Caki2 (cell line): ENCODE measurements around the gene MAPK11. TPM values are rescaled to one million over a fixed set of nuclear protein-coding genes. Genes with fewer than 3 reads are reported as not detected.

Experiments
- DNase-seq: peaks from one replicate; pipeline ENCODE4 v3.0.0-alpha.2; 2015; ENCODE audit warnings: low read depth
- in situ Hi-C: cut with HindIII; loops from 2 replicates; pipeline ENCODE4 v1.10.0; 2016; ENCODE audit warnings: low sequenced_read_pairs, low pct_unique_long_range_greater_than_20kb, mixed read lengths
- total RNA-seq: library from RNA; depleted of rRNA; stranded (reverse); fragments of >200 nt; shearing (Covaris generic); gene quantifications from 2 replicates; pipeline ENCODE4 v1.2.3, GENCODE V29; 2014; ENCODE audit warnings: low replicate concordance

MAPK11 gene
- total RNA-seq, 1 experiment from 2014 or later, result 48.8 TPM

- in situ Hi-C loops, result no loop called here
- DNase-seq, result peak; percentile 74
Observed at GRCh38 chr22:50270666-50271394, 650 bp upstream of the MAPK11 start.

DNA sequence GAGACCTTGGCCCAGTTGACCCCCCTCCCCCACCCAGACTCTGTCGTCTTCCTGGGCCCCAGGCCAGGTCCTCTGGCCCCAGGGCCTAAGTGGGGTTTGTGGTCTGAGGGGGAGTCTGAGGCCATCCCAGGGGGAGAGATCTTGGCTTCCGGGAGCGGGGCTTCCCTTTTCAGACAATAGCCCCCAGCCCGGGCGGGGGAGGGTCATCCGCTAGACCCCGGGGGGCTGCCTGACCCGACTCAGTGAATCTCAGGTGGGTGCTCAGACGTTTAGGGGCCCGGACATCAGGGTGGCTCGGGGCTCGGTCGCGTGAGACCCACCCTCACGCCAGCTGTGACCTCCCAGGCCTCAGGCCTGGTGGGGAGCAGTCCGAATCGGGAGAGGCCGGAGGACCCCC lies 609 bp downstream of the MAPK11 start:
- no peak for DNase-seq
- in situ Hi-C loops, result no loop called here

DNA sequence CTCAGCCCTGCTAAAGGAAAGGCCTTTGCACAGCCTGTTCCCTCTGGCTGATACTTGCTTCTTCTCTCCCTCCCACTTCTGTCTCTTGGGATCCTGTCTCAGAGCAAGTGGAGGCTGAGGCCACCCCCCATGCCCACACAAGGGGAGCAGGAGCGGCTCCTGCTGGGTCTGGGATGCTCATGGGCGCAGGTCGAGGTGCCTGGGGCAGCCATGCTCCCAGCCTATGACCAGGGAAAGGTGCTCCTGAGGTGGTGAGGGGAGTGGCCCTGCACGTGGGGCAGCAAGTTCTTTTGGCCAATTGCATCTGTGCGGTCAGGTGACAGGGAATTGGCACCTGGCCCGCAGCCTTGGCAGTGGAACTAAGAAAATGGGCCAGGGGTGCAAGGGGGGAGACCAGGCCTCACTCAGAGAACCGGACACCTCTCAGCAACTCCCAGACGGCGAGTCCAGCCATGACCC lies 1.5 kb downstream of the MAPK11 start:
- DNase-seq, result no peak
- in situ Hi-C loops, result no loop called here

DNA sequence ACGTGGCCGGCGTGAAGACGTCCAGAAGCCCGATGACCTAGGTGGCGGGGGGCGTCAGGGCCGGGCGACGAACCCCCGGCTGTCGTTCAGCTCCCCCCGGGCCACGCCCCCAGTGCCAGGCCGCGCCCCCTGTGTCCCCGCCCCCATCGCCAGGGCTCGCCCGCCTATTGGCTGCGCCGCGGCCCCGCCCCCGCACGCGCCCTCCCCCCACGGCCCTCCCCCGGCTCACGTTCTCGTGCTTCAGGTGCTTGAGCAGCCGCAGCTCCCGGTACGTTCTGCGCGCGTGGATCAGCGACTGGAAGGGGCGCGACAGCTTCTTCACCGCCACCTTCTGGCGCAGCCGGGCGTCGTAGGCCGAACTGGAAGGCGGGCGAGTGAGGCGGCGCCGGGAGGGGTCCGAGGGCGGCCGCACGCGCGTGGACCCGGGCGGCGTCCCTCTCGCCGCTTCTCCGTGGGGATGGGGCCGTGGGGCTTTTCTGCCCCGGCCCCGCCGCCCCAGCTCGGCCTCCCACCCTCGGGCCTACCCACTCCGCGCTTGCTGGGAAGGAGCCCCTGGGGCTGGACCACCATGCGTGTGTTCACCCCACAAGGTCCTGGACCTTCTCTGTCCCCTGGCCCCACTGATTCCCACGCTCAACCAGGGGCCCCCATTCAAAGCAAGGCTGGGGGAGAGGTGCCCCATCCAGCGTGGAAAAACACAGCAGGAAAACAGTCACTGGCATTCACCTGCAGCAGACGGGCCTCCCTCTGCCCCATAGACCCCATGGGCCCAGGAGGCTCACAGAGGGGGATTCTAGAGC lies 2.4 kb downstream of the MAPK11 start:
- in situ Hi-C loops, result no loop called here
- DNase-seq, result no peak

DNA sequence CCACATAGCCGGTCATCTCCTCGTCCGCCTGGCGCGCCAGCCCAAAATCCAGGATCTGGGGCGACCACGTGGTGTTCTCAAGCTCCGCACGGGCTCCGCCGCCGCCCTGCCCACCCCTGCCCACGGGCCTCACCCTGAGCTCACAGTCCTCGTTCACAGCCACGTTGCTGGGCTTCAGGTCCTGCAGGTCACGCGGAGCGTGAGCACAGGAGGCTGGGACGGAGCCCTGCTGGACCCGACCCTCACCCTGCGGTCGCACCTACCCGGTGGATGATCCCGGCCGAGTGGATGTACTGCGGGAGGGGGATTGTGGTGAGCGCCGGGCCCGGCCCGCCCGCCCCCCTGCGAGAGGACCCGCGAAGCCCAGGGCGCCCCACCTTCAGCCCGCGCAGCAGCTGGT lies 3.2 kb downstream of the MAPK11 start:
- DNase-seq, result no peak
- in situ Hi-C loops, result no loop called here

DNA sequence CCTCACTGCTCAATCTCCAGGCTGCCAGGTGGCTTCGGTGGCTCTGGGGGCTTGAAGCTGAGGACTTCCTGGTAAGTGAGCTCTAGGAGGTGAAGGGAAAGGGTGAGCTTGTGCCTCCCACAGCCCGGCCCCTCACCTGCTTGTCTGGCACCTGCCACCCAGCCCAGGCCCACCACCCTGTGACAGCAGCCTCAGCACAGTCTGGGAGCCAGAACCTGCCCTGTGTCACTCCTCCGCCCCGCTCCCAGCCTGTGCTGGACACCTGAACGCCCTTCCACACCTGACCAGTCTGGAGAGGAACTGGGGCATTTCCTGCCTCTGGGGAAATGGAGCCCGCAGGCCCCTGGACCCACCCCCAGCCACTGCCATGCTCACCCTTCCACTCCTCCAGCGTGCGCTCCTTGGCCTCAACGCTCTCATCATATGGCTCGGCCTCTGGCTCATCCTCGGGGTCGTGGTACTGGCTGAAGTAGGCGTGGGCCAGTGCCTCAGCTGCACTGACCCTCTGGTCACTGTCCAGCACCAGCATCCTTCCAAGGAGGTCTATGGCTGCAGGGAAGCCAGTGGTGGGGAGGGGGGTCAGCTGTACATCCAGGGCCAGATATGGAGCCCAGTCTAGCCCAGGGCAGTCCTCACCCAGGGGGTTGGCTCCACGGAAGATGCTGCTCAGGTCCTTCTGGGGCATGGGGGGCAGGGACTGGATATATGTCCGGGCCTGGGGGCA lies 5.1 kb downstream of the MAPK11 start:
- no peak for DNase-seq
- in situ Hi-C loops, result no loop called here

- in situ Hi-C loops, result no loop called here
- no peak for DNase-seq
Observed at GRCh38 chr22:50264104-50264745, 6.0 kb downstream of the MAPK11 start.

GRCh38 chr22:50262973-50263617 lies 7.1 kb downstream of the MAPK11 start:
- in situ Hi-C loops, result no loop called here

DNA sequence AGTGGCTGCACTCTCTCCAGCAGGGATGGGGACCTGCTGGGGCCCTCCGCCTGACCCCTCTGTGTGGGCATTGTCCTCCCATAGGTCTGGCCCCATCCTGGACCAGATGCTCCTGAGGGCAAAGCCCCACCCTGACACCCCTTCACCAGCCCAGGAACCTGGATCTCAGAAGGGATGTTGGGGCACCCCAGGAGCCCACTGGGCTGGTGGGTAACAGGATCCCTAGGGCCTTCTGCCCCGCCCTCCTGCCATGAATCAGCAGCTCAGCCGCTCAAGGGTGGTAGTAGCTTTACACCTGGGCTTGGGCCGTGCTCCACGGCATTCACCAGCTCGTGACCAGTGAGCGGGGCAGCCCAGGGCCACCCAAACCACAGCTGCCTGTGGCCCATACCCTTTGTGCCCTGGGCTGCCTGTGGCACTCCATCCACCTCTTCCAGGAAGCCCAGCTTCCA lies 7.7 kb downstream of the MAPK11 start:
- peak; percentile 74 for DNase-seq
- in situ Hi-C loops, result no loop called here

More at GRCh38 chr22:50262973-50263617, 7.1 kb downstream of the MAPK11 start:
- DNase-seq, result no peak

DNA sequence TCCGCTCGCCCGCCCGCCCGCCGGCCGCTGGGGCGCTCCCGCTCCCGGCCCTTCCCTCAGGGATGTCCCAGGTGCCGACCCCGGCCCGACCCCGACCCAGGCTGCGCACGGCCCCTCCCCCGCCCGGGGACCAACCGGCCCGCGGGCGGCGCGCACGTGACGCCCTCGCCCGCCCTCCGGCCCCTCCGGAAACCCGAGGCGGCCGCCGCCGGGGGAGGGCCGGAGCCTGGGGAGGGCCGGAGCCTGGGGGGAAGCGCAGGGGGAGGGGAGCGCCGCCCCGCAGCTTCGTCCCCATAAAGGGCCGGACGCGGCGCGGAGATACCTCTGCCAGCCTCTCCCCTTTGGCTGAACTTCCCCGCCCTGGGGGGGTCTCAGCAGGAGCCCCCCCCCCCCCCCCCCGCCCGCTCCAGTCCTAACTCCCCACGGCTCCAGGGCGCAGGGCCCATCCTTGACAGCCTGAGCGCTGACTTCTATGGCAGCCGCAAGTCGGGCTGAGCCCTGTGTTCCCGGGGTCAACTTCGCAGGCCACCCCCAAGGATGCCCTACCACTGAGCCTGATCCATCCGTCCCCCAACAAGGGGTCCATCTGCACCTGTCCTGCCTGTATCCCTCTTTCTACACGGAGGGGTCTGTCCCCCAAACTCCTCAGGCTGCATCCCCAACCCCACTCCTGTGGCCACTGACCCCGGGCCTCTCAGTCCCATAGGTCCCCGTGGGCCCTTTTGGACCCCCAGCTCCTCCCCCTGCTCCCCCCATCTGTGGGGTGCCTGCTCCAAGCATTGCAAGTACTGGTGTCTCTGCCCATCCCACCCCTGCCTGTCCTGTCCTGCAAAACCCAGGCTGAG lies 8.3 kb downstream of the MAPK11 start, which contains the start of gene MAPK12:
TSS of gene MAPK12 (minus strand) at position 69 of the 845 bp plus-strand sequence. CDS start 174 bp downstream, outside the sequence.
- in situ Hi-C loops, result no loop called here
- peak; percentile 59 for DNase-seq

GRCh38 chr22:50260801-50261614 lies 9.2 kb downstream of the MAPK11 start:
- DNase-seq, result peak; percentile 62
- in situ Hi-C loops, result no loop called here

GRCh38 chr22:50260434-50260800 lies 9.8 kb downstream of the MAPK11 start:
- in situ Hi-C loops, result no loop called here
- DNase-seq, result no peak

DNA sequence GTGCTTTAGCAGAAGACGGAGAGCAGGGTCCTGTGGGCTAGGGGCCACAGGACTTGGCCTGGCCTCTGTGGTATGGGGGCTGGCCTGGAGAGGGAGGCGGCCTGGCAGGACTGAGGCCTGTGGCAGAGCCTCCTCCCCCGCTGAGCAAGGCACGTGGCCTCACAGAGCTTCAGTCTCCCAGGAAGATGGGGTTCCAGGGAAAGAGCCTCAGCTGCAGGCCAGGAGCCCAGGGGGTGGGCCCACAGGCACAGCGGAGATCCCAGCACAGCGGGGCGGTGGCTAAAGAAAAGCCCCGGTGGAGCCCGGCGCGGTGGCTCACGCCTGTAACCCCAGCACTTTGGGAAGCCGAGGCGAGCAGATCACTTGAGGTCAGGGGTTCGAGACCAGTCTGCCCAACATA lies 10.9 kb downstream of the MAPK11 start:
- no peak for DNase-seq
- in situ Hi-C loops, result no loop called here

DNA sequence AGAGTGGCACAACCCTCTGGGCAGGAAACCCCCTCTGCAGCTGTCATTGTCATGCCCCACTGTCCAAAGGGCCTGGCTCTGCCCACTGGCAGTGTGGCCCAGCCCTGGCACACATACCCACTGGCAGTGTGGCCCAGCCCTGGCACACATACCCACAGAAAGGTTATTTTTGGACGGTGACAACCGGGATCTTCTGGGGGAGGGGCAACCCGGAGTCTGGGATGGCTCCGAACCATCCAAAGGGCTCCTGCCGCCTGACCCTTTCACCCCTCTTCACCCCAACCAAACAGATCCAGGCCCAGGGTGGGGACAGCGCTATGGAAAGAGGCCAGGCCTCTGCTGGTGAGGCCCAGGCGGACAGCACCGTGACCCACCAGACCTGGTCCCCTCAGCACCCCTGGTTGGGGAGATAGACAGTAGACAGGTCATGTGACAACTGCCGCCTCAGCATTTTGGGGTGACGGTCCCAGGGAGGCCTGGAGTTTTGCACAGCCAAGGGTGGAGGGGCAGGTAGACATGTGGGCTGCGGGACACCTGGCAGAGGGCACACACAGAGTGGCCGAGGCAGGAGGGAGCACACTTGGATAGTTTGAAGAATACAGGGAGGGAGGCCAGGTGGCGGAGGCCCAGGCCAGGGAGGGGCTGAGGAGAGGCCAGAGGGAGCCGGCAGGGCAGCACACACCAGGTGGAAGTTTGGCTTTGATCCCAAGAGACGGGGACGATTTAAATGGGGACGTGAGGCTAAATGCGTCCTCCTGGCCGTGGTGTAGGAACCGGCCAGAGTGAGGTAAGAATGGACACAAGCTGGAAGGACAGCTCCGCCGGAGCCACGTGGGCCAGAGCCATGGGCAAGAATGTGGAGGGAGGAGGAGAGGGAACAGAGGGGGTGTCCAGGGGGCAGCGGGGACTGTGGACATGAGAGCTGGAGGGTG lies 11.6 kb downstream of the MAPK11 start:
- in situ Hi-C loops, result no loop called here
- DNase-seq, result no peak
